ENCODE results near the gene RAP2B.

RAP2B gene

DNA sequence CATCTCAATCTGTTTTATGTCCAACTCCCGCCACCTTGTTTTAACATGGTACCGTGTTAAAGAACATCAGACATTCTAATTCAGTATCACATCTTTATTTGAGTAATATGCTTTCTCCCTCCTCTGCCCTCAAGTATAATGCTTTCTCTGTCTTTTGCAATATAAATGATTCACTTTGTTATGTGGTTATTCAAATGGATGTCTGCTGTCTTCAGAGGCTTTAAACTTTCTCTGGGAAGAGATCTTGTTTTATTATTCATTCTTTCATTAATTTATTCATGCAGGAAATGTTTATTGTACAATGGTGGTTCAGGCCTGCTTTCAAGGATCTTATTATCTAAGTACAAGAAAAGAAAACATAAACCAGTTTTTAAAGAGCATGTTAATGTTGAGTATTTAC lies 57.1 kb downstream of the RAP2B start:
- Histone ChIP-seq H3K9me3 (no peaks in the 10 kb centered on the region; the same call in 1 of the 2 replicates), H3K4me3 (ENCODE audit: low read depth, low read length) (no peak overlapping the region), H3K4me1 (no peaks in the 10 kb centered on the region), H3K27me3 (no peaks in the 10 kb centered on the region), H3K36me3 (no peaks in the 10 kb centered on the region)
- no peak for DNase-seq
- TF ChIP-seq, protein P1, sequence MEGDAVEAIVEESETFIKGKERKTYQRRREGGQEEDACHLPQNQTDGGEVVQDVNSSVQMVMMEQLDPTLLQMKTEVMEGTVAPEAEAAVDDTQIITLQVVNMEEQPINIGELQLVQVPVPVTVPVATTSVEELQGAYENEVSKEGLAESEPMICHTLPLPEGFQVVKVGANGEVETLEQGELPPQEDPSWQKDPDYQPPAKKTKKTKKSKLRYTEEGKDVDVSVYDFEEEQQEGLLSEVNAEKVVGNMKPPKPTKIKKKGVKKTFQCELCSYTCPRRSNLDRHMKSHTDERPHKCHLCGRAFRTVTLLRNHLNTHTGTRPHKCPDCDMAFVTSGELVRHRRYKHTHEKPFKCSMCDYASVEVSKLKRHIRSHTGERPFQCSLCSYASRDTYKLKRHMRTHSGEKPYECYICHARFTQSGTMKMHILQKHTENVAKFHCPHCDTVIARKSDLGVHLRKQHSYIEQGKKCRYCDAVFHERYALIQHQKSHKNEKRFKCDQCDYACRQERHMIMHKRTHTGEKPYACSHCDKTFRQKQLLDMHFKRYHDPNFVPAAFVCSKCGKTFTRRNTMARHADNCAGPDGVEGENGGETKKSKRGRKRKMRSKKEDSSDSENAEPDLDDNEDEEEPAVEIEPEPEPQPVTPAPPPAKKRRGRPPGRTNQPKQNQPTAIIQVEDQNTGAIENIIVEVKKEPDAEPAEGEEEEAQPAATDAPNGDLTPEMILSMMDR (IDR thresholded peaks at IDR 0.05; ENCODE audit: low read depth, low read length), result no peak
